ENCODE measurements around the gene HNRNPA2B1.
"Not testable (repeated sequence)": the region's sequence is repeated elsewhere in the genome, so short reads cannot be mapped to it uniquely, and the experiment has no call there.

GRCh38 chr7:26175903-26176302 is 24.6 kb downstream of the HNRNPA2B1 start:
- TF ChIP-seq CREM (CRISPR knock-in tag; IDR thresholded peaks at IDR 0.05); SP1 (CRISPR knock-in tag; conservative IDR thresholded peaks at IDR 0.05); ETV6 (CRISPR knock-in tag; IDR thresholded peaks at IDR 0.05); FOXJ3 (CRISPR knock-in tag; IDR thresholded peaks at IDR 0.05; ENCODE audit: borderline replicate concordance): not testable (repeated sequence)
